H1 (cell line): ENCODE results near the gene SOX13. TPM values are rescaled to one million over a fixed set of nuclear protein-coding genes. Genes with fewer than 3 reads are reported as not detected.

ENCODE experiments used
- CBX8 ChIP-seq: fragments of 300-800, 300-1000 bp; sonication (generic); IDR thresholded peaks from 2 replicates; pipeline ENCODE4 v1.7.1; 2016; ENCODE audit warnings: low read depth, low read length, borderline replicate concordance
- CEBPB ChIP-seq: IDR thresholded peaks from 2 replicates; pipeline ENCODE4 v1.6.1; 2012; ENCODE audit warnings: low read depth, low read length
- FOSL1 ChIP-seq: IDR thresholded peaks from 2 replicates; pipeline ENCODE4 v1.6.1; 2011; ENCODE audit warnings: mild to moderate bottlenecking, low read depth, low read length, moderate library complexity; ENCODE audit not compliant: insufficient read depth
- KDM4A ChIP-seq: IDR thresholded peaks from one replicate; pipeline ENCODE4 v1.7.1; 2012; ENCODE audit warnings: low read depth, mild to moderate bottlenecking, moderate library complexity, low read length, inconsistent platforms; ENCODE audit not compliant: severe bottlenecking
- MAFK ChIP-seq: IDR thresholded peaks from 2 replicates; pipeline ENCODE4 v1.6.1; 2012; ENCODE audit warnings: low read depth, mild to moderate bottlenecking, improper control_type of control experiment, low read length
- POLR2A ChIP-seq, 2 experiments: IDR thresholded peaks; 1 replicate in 1 of 2; 2 replicates in 1 of 2; pipeline ENCODE4 v1.6.1; 2011; ENCODE audit warnings: low read depth in 2 of 2, low read length in 2 of 2, mild to moderate bottlenecking in 2 of 2; ENCODE audit errors: control extremely low read depth in 1 of 2
- polyA plus RNA-seq, 7 experiments: library from polyadenylated mRNA; depleted of rRNA in 3 of 7; stranded (reverse) in 5 of 7; unstranded in 2 of 7; fragments of >200 nt in 5 of 7; fragments of 200-250 nt in 2 of 7; gene quantifications; 1 replicate in 5 of 7; 2 replicates in 1 of 7; 4 replicates in 1 of 7; pipeline versions ENCODE4 v1.2.1 to v1.2.3, GENCODE V29; 2011 to 2013; ENCODE audit warnings: missing spikeins in 2 of 7, mixed read lengths in 2 of 7
- total RNA-seq: library from RNA; stranded (reverse); fragmentation: NEBNext Ultra II Directional; extraction: Animal tissue kit (Norgen Biotek cat#: 25700); gene quantifications from 2 replicates; pipeline ENCODE4 v1.2.1, GENCODE V29; 2021

SOX13 gene
- total and polyA plus RNA-seq, 2 of the 8 experiments (the other 6 are each of a cell fraction or from before 2014, with no cell fraction given): 113 to 173 TPM

GRCh38 chr1:204041232-204041767, 31.6 kb upstream of the SOX13 start (continued):
- TF ChIP-seq KDM4A (no peak), MAFK (no peak), CBX8 (no peak), CEBPB (no peak), FOSL1 (no peak), POLR2A (IDR thresholded peaks at IDR 0.05; ENCODE audit: control extremely low read depth in 1 of 2, low read depth in 2 of 2, low read length in 2 of 2) (no peak)
- TF ChIP-seq, all 59 proteins: peak for 0
